GM18508 (cell line): ENCODE results near the gene GGNBP2.
"Not testable (repeated sequence)": the region's sequence is repeated elsewhere in the genome, so short reads cannot be mapped to it uniquely, and the experiment has no call there.

Source experiments
- ATAC-seq: cut with Tn5 transposase; IDR thresholded peaks from one replicate; pipeline ENCODE4 v1.9.1; 2021; ENCODE audit warnings: moderate number of reproducible peaks; ENCODE audit not compliant: insufficient read depth, unreplicated experiment

Gene GGNBP2

GRCh38 chr17:36544307-36545076 is at the start of gene GGNBP2:
Gene GGNBP2 (plus strand): TSS chr17:36544919. CDS start chr17:36545725, 806 bp downstream.
- no peak for ATAC-seq

GRCh38 chr17:36495076-36495578 is 49.6 kb upstream of the GGNBP2 start:
- no peak for ATAC-seq

GRCh38 chr17:36496018-36496789 is 48.5 kb upstream of the GGNBP2 start:
- no peak for ATAC-seq

GRCh38 chr17:36498155-36498554 is 46.6 kb upstream of the GGNBP2 start:
- ATAC-seq, result no peak

GRCh38 chr17:36498560-36499300 is 46.0 kb upstream of the GGNBP2 start:
- ATAC-seq, result no peak

GRCh38 chr17:36500745-36501225 is 43.9 kb upstream of the GGNBP2 start:
- no peak for ATAC-seq

- ATAC-seq, result no peak
Observed at GRCh38 chr17:36501351-36501750, 43.4 kb upstream of the GGNBP2 start.

- no peak for ATAC-seq
Observed at GRCh38 chr17:36501963-36502362, 42.8 kb upstream of the GGNBP2 start.

- no peak for ATAC-seq
Observed at GRCh38 chr17:36503456-36504155, 41.1 kb upstream of the GGNBP2 start.

- ATAC-seq, result no peak
Observed at GRCh38 chr17:36504156-36504545, 40.6 kb upstream of the GGNBP2 start.

GRCh38 chr17:36505171-36505570 is 39.5 kb upstream of the GGNBP2 start:
- ATAC-seq, result no peak

GRCh38 chr17:36506249-36506826 is 38.4 kb upstream of the GGNBP2 start:
- no peak for ATAC-seq

GRCh38 chr17:36506831-36507230 is 37.9 kb upstream of the GGNBP2 start:
- no peak for ATAC-seq

- ATAC-seq, result no peak
Observed at GRCh38 chr17:36507266-36507665, 37.5 kb upstream of the GGNBP2 start.

GRCh38 chr17:36508439-36508838 is 36.3 kb upstream of the GGNBP2 start:
- ATAC-seq, result not testable (repeated sequence)

- ATAC-seq, result no peak
Observed at GRCh38 chr17:36509272-36509985, 35.3 kb upstream of the GGNBP2 start.

GRCh38 chr17:36510636-36511035 is 34.1 kb upstream of the GGNBP2 start:
- no peak for ATAC-seq

- ATAC-seq, result no peak
Observed at GRCh38 chr17:36511216-36511615, 33.5 kb upstream of the GGNBP2 start.

- no peak for ATAC-seq
Observed at GRCh38 chr17:36512641-36513040, 32.1 kb upstream of the GGNBP2 start.
